Type B pancreatic cell (in vitro differentiated cells): ENCODE results near the gene DLG5. TPM values are rescaled to one million over a fixed set of nuclear protein-coding genes. Genes with fewer than 3 reads are reported as not detected.

Experiments
- DNase-seq: peaks from one replicate; pipeline ENCODE4 v3.0.0; 2021; ENCODE audit warnings: mixed read lengths; ENCODE audit not compliant: unreplicated experiment; ENCODE audit errors: extremely low spot score
- H3K27ac Mint-ChIP-seq: 2 replicates; pipeline ENCODE4 v1.8.0; 2021; ENCODE audit warnings: mild to moderate bottlenecking, mixed read lengths
- H3K27me3 Mint-ChIP-seq: 2 replicates; pipeline ENCODE4 v1.8.0; 2021; ENCODE audit warnings: mixed read lengths
- H3K36me3 Mint-ChIP-seq: 2 replicates; pipeline ENCODE4 v1.8.0; 2021; ENCODE audit warnings: mixed read lengths
- H3K4me1 Mint-ChIP-seq: one replicate; pipeline ENCODE4 v1.8.0; 2021; ENCODE audit warnings: mixed read lengths; ENCODE audit not compliant: unreplicated experiment
- H3K4me3 Mint-ChIP-seq: 2 replicates; pipeline ENCODE4 v1.8.0; 2021; ENCODE audit warnings: mild to moderate bottlenecking, mixed read lengths
- H3K9me3 Mint-ChIP-seq: 2 replicates; pipeline ENCODE4 v1.8.0; 2021; ENCODE audit warnings: mixed read lengths
- CTCF ChIP-seq: fragments of 200-600 bp; sonication (generic); conservative IDR thresholded peaks from 2 replicates; pipeline ENCODE4 v1.5.0; 2021; ENCODE audit warnings: antibody characterized with exemption, mild to moderate bottlenecking
- total RNA-seq: library from RNA; stranded (reverse); gene quantifications from 2 replicates; pipeline ENCODE4 v1.2.1, GENCODE V29; 2021; ENCODE audit warnings: low replicate concordance

Gene DLG5
- total RNA-seq, 1 donor from 2014 or later = 80.0 TPM

DNA sequence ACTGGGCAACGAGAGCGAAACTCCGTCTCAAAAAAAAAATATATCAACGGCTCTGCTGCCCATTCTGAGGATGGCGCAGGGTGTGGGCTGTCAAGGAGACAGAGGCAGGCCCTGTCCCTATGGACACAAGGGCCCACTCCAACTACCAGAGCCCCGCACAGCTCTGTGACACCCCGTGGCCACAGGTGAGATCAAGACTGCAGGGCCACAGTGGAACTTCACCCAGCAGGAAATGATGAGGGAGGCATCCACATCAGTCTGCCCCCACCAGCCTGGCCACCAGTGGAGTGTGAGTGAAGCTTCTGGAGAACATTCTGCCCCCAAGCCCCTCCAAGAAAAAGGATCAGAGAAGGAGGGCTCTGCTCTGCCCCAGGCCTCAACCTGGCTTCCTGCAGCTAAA lies 136.7 kb downstream of the DLG5 start:
- H3K4me3 Mint-ChIP-seq = no peak overlapping the region
- no peaks in the 10 kb centered on the region for H3K4me1 Mint-ChIP-seq
- no peaks in the 10 kb centered on the region for H3K9me3 Mint-ChIP-seq
- TF ChIP-seq CTCF = no peak
- DNase-seq = no peak
- H3K36me3 Mint-ChIP-seq = peaks cover 27% of the 10 kb centered on the region
- no peak overlapping the region for H3K27ac Mint-ChIP-seq
- H3K27me3 Mint-ChIP-seq = no peaks in the 10 kb centered on the region

GRCh38 chr10:77789016-77789415 lies 137.5 kb downstream of the DLG5 start:
- no peaks in the 10 kb centered on the region for H3K4me1 Mint-ChIP-seq
- no peak overlapping the region for H3K4me3 Mint-ChIP-seq
- no peaks in the 10 kb centered on the region for H3K27me3 Mint-ChIP-seq
- no peaks in the 10 kb centered on the region for H3K9me3 Mint-ChIP-seq
- H3K36me3 Mint-ChIP-seq = peaks cover 29% of the 10 kb centered on the region
- H3K27ac Mint-ChIP-seq = no peak overlapping the region
- TF ChIP-seq CTCF = no peak
- DNase-seq = no peak

DNA sequence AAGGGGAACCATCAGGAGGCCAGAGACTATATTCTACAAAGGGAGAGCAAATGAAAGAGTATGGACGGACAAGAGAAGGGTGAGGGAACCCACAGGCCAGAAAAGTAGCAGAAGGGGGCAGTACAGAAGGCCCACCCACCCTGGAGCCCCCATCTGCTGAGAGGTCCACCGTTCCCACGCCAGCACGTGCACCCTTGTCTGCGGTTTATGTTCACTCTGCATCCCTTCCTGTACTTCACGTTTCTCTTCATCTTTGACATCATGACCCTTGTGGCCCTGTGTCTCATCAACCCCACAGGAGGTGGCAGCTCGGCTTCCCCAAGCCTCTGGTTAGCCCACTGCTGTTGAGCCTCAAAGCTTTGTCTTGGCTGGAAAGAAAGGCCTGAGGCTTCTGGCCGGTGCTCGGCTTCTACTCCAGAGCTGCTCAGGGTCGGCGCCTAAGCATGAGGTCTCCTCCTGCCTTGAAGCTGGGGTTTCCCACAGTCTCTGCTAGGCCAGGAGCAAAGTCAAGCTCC lies 138.0 kb downstream of the DLG5 start:
- H3K4me3 Mint-ChIP-seq = no peak overlapping the region
- H3K4me1 Mint-ChIP-seq = no peaks in the 10 kb centered on the region
- H3K27ac Mint-ChIP-seq = no peak overlapping the region
- no peaks in the 10 kb centered on the region for H3K9me3 Mint-ChIP-seq
- peaks cover 32% of the 10 kb centered on the region for H3K36me3 Mint-ChIP-seq
- H3K27me3 Mint-ChIP-seq = no peaks in the 10 kb centered on the region
- DNase-seq = no peak
- no peak for TF ChIP-seq CTCF

DNA sequence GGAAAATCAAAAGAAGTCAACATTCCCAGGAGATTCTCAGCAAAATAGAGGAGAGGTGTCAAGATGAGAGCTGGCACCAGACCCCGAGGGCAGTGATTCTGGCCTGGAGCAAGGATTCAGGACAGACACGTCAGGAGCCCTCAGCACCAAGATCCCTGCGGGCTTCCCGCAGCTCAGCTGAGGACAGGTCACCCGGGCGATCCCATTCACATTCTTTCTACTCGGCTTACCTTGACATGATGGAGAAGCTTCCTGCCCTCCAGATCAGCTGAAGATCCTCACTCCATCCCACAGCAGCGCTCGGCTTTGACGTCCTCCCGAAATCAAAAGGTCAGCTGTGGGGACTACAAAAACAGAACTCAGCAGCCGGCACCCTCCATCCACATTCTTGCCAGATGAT lies 139.1 kb downstream of the DLG5 start:
- H3K27me3 Mint-ChIP-seq = no peaks in the 10 kb centered on the region
- no peak for DNase-seq
- H3K9me3 Mint-ChIP-seq = no peaks in the 10 kb centered on the region
- H3K27ac Mint-ChIP-seq = no peak overlapping the region
- H3K36me3 Mint-ChIP-seq = peaks cover 29% of the 10 kb centered on the region
- no peak overlapping the region for H3K4me3 Mint-ChIP-seq
- no peak for TF ChIP-seq CTCF
- H3K4me1 Mint-ChIP-seq = no peaks in the 10 kb centered on the region

GRCh38 chr10:77784856-77785255 lies 141.7 kb downstream of the DLG5 start:
- no peak overlapping the region for H3K27ac Mint-ChIP-seq
- no peaks in the 10 kb centered on the region for H3K4me1 Mint-ChIP-seq
- peaks cover 29% of the 10 kb centered on the region for H3K36me3 Mint-ChIP-seq
- no peak for DNase-seq
- H3K27me3 Mint-ChIP-seq = no peaks in the 10 kb centered on the region
- no peak overlapping the region for H3K4me3 Mint-ChIP-seq
- H3K9me3 Mint-ChIP-seq = no peaks in the 10 kb centered on the region
- no peak for TF ChIP-seq CTCF
